GM19240 (cell line): ENCODE results near the gene OPRM1.
"Not testable (repeated sequence)": the region's sequence is repeated elsewhere in the genome, so short reads cannot be mapped to it uniquely, and the experiment has no call there.

Experiments
- DNase-seq: peaks from one replicate; pipeline ENCODE4 v3.0.0; 2011; ENCODE audit warnings: low spot score; ENCODE audit not compliant: insufficient read length

The OPRM1 gene

DNA sequence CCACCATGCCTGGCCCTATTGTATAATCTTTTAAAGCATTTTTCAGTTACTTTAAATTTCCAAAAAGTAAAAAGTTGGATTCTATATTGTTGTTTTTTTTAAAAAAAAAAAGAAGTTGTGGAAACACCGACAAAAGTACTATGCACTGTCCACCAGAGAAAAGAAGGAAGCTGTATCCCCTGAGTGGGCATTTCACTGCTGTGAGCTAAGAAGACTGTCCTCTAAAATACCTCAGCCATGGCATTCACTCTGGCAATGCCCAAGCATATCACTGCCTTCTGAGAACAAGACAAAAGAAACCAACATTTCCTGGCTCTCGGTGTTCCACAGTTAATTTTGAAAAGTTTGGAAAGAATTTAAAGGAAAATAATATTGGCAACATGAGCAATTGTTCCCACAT lies 199.8 kb downstream of the OPRM1 start:
- no peak for DNase-seq

DNA sequence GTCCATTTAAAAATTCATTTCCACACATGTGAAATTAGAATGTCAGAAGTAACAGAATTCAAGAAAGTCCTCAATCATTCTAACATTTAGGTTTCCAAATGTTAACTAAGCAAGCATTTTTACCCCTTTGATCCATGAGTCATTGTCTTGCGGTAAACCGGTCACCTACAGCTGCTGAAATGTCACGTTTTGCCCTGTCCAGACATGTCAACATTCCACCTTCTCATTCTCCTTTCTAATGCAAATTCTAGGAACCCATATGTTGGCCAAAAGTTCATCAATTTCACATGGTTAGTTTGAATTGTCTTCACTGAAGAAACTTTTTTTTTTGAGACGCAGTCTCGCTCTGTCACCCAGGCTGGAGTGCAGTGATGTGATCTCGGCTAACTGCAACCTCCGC lies 200.4 kb downstream of the OPRM1 start:
- no peak for DNase-seq

DNA sequence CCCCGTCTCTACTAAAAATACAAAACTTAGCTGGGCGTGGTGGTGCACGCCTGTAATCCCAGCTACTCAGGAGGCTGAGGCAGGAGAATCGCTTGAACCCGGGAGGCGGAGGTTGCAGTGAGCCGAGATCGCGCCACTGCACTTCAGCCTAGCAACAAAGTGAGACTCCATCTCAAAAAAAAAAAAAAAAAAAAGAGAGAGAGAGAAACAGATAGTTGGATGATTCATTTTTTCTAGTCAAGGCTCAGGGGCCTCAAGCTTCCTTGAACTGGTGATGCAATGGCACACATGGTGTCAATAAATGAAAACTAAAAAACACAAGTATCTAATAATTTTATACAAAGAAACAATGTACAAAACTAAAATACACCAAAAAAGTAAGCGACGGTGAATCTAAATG lies 202.0 kb downstream of the OPRM1 start:
- not testable (repeated sequence) for DNase-seq

DNA sequence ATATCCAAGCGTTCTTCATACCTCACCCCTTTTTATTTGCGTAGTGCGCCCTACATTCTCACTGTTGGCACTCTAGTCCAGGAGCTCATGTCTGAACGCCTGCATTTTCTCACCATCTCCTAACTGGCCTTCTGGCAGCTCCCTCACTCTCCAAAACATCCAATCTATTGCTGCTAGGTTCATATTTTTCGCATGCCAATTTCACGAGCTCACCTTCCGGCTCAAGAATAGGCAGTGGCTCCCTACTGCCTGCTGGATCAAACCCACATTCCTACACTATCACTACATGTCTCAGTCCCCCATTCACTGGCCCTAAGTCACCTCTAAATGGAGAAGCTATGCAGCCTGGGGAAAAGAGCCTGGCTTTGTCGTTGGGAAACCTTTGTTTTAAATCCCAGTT lies 202.5 kb downstream of the OPRM1 start:
- DNase-seq, result no peak

DNA sequence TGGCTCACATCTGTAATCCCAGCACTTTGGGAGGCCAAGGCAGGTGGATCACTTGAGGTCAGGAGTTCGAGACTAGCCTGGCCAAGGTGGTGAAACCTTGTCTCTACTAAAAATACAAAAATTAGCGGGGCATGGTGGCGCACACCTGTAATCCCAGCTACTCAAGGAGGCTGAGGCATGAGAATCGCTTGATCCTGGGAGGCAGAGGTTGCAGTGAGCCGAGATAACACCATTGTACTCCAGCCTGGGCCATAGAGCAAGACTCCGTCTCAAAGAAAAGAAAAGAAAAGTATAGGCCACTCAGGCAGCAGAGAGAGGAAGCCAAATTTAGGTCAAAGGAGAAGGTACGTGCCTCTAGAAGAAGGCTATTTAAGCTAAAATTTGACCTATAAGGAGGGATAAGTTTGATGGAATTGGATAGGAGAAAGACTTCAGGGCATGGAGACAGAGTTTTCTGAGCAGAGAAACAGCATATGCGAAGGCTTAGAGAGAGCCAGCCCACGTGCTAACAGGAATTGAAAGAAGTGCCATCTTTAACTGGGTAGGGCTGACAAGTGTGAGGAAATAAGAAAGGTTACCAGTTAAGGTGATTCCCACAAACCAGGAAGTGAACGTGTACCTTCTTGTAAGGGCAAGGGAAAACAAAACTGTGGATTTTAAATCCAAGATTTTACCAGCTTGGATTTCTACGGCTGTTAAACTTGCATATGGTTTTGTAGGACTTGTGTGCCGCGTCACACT lies 203.7 kb downstream of the OPRM1 start:
- no peak for DNase-seq

DNA sequence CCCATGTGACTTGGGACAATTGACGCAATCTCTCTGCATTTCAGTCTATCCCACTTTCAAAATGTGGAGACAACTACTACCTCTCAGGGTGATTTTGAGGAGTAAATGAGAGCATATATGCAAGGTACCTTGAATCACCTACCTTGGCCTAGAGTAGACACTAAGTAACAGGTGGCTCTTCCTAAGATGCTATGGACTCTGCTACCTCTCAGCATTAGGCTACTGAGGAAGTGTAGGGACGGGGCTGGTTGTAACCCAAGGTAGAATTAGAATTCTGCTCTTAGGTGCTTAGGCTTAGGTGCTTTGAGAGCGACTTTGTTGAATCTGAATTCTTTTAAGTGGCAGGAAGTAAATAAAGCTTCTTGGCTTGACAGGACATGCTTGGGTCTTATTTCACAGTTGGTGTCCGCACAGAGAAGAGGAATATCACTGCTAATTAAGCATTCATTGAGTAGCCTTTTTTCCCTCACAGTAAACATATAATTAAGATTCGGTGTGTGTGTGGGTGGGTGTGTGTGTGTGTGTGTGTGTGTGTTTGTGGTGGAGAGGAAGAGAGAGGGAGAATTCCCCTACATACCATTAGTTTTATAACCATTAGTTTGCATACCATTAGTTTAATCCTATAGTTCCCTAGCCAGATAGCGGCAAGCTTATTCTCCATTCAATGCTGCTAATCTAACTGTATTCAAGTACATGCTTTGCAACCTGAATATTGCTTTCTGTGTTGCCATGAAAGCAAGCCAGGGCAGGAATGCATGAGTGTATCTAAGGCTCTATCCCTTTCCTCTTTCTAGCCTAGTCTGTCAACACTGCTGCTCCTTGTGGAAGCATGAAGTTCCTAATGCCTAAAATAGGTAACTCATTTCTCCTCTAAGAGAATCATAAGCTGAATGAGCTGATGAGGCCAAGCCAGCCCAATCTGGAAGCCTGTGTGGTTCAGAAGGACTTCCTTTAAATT lies 205.0 kb downstream of the OPRM1 start:
- DNase-seq, result no peak

DNA sequence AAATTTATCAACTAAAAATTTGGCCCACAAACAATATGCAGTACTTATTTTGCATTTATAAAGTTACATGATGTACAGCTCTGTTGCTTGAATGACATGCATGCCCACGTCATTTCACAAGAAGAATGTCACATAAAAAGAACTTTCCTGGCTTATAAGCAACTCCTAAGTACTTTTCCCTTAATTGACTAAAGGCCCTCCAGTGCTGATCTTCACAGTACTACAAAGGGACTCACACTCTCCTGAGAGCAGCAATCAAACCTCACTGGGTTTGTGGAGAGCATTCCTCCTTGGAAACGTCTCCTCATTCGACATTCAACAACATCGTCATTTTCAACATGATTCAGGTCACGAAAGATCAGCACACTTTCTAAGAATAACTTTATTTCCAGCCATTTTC lies 206.5 kb downstream of the OPRM1 start:
- DNase-seq, result no peak

DNA sequence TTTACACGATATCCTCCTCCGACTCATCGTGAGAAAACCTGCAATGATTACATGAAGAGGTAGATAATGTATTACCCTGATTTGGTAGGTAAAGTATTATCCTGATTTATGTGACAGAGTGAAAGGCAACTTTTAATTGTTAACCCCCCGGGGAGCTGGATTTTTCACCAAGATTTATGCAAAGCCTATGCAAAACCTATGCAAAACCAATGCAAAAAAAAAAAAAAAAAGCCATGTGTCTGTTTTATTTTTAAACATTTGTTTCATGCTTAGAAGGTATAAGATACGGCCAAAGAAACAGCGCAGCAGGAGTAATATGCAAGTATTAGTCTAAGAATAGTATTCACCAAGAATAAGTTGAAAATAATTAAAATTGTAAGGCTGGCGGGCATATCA lies 207.7 kb downstream of the OPRM1 start:
- DNase-seq, result no peak

DNA sequence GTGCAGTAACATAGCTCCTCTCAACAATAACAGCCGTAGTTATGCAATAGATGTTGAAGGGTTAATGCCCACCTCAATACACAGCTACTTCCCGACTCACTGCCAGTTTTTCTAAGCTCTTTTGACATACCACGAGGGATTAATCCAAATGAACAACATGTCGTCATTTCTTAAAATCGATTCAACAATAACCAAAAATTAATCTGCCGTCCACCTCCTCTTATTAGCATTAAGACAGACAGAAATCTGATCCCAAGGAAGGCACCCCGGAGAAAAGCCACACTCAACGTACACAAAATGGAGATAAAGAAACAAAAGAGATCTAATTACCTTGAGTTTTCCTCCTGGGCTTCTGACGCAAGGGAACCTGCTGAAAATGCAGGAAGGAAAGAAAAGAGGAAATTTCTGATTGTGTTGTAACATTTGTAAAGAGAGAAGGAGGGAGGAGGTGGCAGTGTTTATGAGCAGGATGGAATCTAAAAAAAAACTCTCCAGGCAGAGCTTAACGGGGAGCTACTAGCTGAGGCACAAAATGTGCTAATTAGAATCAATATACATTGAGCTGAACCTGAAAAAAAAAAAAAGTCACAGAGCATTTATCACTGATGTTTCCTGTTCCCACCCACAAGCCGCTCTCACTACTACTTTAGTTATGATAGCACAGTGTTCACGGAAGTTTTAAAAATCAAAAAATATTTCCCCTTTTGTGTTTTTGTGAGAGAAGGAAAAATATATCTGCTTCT lies 208.2 kb downstream of the OPRM1 start:
- no peak for DNase-seq

DNA sequence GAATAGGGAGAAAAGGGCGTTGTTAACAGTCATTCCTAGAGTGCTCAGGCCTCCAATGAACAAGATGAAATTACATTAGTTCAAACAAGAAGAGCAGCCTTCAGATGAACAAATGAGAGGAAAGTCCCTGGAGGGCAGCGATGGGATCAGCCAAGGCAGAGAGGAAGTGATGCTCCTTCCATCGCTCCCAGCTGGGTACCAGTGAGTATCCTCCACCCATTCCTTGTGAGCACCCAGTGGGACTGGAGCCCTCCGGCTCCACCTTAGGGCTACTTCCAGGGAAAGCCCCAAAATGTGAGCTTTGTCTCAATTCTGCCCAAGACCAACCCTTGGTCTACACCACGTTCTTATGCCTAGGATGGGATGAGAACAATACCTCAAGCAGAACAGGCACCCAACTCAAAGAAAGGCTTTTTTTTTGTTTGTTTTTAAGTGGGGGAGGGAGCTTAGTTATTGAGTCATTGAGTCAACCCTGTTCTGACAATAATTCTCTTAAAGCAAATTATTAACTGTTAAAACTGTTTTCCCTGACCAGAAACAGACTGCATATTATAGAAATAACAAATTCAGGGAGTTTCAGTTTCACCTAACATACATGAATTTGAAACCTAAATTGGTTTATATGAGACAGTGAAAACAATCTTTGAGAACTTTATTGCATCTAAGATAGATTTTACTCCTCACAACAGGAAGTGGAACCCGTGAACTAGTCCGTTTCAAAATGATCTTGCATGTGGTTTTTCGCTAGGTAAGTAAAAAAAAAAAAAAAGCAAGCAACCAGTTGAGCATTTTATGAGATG lies 210.7 kb downstream of the OPRM1 start:
- no peak for DNase-seq

DNA sequence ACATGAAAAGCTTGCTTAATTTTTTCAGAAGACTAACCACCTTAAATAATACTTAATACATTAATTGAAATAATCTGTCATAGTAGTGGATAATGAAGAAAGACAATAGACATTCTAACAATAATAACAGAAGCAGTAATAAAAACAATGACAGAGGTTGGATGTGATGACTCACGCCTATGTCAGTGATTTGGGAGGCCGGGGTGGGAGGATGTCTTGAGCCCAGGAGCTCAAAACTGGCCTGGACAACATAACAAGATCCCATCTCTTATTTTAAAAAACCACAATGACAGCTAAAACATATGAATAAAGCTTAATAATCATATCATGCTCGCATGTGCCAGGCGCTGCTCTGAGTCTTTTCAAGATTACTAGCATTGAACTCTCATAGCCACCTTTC lies 212.1 kb downstream of the OPRM1 start:
- DNase-seq, result no peak

DNA sequence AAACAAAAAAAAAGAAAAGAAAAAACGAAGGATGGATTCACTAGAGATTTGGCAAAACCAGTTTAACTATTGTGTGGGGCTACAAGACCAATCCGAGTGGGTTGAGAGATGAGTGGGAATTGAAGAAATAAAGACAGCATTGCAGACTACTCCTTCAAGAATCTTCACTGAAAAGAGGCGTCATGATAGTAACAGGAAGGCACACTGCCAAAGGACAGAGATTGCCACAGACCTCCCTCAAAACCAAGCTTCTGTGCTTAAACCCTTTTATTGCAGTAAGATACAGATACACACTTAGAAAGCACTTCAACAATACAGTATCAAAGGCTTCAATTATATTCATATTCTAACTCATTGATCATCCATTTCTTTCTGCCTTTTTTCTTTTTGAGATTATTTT lies 213.6 kb downstream of the OPRM1 start:
- DNase-seq, result no peak

DNA sequence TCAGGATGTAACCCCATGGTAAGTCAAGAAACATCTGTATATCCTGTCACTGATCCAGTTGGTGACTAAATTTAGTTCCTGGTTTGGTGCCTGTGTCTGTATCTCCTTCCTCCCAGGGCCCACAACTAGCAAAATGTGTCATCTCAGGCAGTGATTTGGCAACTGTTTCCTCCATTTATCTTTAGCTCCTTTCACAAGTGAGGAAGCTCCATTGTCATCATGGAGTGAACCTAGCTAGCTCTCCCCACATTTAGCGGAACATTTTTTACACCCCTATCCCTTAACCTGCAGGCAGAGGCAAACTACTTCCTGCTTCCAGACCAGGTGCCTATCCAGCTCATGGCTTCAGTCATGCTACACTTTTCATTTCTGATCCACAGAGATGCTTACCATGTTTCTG lies 218.0 kb downstream of the OPRM1 start:
- no peak for DNase-seq

DNA sequence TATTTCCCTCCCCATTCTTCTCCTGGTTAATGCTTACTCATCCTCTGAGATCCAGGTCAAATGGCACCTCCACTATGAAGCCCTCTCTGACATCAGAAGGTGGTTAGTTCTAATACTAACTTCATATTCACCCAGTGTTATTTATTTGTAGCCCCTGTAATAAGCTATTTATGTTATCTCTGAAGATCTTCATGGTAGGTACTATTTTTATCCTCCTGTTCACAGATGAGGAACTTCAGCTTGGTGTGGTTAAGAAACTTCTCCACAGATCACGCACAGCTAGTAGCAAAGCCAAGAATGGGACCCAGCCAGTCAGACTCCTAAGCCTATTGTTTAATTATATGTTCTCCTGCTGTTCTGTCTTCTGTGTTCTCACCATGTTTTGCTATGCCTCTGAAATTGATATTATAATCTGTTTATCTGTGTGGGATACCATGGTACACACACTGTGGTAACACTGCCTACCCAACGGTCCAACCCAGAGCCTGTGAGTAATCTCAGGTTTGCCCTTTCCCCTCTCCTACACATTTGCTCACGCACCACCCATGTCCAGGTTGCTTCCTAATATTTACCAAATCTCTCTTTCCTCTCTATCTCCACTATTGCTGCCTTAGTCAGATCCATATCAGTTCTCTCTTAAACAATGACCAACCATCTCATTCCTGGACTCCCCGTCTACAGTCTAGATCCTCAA lies 219.2 kb downstream of the OPRM1 start:
- DNase-seq, result no peak

DNA sequence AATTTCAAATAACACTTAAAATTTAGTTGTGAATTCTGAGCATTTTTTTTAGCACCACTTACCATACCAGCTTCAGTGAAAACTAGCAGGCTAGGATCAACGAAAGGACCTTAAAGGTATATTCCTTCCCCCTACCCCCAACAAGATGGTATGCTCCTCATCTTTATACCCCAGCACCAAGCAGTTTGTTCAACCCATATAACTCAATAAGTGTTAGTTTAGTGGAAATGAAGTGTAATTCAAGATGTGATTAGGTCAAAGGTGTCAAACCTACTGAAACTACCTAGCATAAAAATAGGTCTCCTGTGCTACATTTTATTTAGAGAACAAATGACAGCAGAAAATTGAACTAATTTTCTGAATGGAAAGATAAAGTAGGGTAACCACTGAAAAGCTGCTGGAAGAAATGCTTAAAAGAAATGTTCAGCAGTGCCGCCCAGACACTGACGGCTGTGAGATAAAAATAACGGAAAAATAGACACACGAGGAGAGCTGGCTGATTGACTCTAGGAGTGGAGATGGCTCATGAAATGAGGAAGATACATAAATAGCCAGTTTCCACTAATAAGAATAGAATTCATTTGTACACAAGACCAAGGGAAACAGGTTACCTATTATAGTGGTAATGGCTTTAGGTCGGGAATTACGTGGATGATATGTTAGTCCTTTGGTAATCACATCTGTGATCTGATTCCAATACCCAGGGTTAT lies 222.8 kb downstream of the OPRM1 start:
- DNase-seq, result no peak

DNA sequence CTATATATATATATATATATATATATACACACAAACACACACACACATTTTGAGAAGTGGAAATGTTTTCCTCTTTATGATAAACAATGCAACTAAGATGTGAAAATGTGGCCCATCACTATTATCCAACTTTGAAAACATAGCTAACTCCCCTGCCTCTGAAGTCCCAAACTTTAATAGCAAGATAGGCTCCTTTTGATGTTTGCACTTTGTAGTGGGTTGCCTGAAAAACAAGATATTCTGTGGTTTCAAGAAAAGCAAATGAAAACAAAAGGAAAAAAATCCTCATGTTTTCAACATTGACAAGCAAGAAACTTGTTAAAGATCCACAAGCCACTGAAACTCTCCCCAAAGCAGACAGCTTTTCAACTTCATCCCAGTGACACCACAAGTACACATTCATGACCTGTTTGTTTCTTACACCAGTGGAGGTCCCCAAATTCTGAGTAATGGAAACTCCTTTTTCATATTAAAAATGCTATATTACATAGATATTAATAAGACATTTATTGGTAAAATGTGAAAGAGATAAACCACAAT lies 227.6 kb downstream of the OPRM1 start:
- DNase-seq, result no peak

DNA sequence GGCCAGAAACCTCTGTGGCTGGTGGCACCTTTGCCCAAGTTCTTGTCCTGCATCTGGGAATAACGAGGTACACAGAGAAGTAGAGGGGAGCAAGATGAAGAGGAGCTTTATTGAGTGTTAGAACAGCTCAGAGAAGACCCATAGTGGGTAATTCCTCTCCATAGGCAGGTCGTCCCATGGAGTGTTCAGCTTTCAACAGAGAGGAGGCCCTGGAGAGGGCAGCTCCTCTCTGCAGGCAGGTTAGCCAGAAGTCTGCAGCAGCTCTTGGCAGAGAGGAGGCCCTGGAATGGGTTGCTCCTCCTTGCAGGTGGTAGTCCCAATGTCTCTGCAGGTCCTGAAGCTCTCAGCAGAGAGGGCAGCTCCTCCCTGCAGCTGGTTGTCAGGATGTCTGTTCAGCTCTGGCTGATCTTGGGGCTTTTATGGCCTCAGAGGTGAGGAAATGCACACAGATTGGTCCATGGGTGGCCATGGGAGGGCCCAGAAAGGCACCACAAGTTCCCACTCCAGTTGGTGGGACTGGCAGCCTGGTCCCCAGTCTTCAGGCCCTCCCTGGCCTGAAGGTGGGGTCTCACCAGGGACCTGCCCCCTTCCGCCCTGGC lies 228.6 kb downstream of the OPRM1 start:
- no peak for DNase-seq

DNA sequence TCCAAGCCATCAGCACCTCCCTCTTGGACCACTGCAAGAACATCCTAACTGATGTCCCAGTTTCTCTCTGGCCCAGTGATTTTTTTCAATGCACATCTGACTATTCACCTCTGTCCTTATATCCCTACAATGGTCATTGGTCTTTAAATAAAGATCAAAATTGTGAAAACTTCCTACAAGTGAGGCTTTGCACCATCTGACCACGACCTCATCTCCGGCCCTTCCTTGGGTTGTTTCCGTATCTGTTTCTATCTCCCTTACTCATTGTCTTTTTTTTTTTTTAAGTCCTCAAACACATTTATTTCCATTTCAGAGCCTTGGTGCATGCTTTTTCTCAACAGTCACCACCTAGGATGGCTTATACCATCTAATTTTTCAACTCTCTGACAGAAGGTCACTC lies 229.4 kb downstream of the OPRM1 start:
- DNase-seq, result no peak

DNA sequence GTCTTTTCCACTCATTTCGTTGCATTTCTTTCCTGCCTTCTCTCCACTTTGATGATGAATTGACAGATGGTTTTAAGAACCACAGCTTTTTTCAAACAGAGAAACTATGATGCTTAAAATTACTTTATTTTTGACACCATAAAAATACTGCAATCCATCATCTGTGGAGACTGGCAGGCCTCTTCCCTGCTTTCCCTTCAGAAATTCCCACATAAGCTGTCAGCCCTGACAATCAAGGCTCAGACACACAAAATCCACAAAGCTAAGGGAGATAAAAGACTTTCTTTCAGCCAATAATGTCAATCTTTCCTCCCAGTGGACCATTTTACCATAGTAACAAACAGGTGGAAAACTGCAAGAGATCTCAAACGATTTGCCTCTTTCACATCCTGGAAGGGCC lies 235.1 kb downstream of the OPRM1 start:
- no peak for DNase-seq
